Tibial nerve (tissue), 3 donors: ENCODE data around the gene ZNF778.
"Not testable (repeated sequence)": the region's sequence is repeated elsewhere in the genome, so short reads cannot be mapped to it uniquely, and the experiment has no call there.

Source experiments
- POLR2A ChIP-seq, 2 donors: fragments of 450-650 bp; IDR thresholded peaks; one replicate each; pipeline ENCODE4 v1.6.1; 2017; ENCODE audit warnings: antibody characterized with exemption in 2 of 2, mild to moderate bottlenecking in 2 of 2, moderate library complexity in 2 of 2
- TF ChIP-seq, protein P1 (sequence below), 5 experiments: fragments of 200-600 bp in 3 of 5; fragments of 450-650 bp in 2 of 5; sonication (generic) in 3 of 5; IDR thresholded peaks; one replicate each; pipeline ENCODE4 v1.5.1; 2016 to 2019; ENCODE audit warnings: antibody characterized with exemption in 5 of 5, mild to moderate bottlenecking in 3 of 5, moderate library complexity in 2 of 5

DNA sequence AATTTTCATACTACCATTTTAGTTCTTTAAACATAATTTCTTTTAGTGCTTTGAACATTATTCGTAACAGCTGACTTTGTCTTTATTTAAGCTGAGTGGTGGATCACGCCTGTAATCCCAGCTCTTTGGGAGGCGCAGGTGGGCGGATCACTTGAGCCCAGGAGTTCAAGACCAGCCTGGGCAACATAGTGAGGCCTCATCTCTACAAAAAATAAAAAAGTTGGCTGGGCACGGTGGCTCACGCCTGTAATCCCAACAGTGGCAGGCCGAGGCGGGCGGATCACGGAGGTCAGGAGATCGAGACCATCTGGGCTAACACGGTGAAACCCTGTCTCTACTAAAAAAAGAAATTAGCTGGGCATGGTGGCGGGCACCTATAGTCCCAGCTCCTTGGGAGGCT lies 42.4 kb downstream of the ZNF778 start:
- TF ChIP-seq, protein P1, sequence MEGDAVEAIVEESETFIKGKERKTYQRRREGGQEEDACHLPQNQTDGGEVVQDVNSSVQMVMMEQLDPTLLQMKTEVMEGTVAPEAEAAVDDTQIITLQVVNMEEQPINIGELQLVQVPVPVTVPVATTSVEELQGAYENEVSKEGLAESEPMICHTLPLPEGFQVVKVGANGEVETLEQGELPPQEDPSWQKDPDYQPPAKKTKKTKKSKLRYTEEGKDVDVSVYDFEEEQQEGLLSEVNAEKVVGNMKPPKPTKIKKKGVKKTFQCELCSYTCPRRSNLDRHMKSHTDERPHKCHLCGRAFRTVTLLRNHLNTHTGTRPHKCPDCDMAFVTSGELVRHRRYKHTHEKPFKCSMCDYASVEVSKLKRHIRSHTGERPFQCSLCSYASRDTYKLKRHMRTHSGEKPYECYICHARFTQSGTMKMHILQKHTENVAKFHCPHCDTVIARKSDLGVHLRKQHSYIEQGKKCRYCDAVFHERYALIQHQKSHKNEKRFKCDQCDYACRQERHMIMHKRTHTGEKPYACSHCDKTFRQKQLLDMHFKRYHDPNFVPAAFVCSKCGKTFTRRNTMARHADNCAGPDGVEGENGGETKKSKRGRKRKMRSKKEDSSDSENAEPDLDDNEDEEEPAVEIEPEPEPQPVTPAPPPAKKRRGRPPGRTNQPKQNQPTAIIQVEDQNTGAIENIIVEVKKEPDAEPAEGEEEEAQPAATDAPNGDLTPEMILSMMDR (IDR thresholded peaks at IDR 0.05) = not testable (repeated sequence)
- TF ChIP-seq POLR2A (IDR thresholded peaks at IDR 0.05) = not testable (repeated sequence)
